H7 (cell line): Measurements from ENCODE around the gene ACSM6. TPM values are rescaled to one million over a fixed set of nuclear protein-coding genes. Genes with fewer than 3 reads are reported as not detected.

Experiments
- DNase-seq: peaks from one replicate; pipeline ENCODE4 v3.0.0; 2012
- H3K27me3 ChIP-seq: 2 replicates; pipeline ENCODE4 v1.6.0; 2011; ENCODE audit warnings: mild to moderate bottlenecking, low read length; ENCODE audit not compliant: control insufficient read depth, insufficient read depth
- H3K36me3 ChIP-seq: replicated peaks from 2 replicates; pipeline ENCODE4 v1.5.1; 2011; ENCODE audit warnings: low read length; ENCODE audit not compliant: control insufficient read depth, insufficient read depth
- H3K4me3 ChIP-seq: 2 replicates; pipeline ENCODE4 v1.5.1; 2011; ENCODE audit warnings: low read depth, mild to moderate bottlenecking, control low read depth, low read length, moderate library complexity; ENCODE audit not compliant: insufficient read depth
- total RNA-seq: library from RNA; depleted of rRNA; stranded (reverse); fragments of >200 nt; shearing (Covaris generic); gene quantifications from 2 replicates; pipeline ENCODE4 v1.2.3, GENCODE V29; 2014

ACSM6 gene
- total RNA-seq, 1 experiment from 2014 or later: not detected

GRCh38 chr10:95246582-95247051 lies 52.6 kb downstream of the ACSM6 start:
- DNase-seq: peak; percentile 78
- no peak overlapping the region for H3K4me3 ChIP-seq
- H3K36me3 ChIP-seq: peaks cover 24% of the 10 kb centered on the region
- H3K27me3 ChIP-seq: no peaks in the 10 kb centered on the region

GRCh38 chr10:95247200-95247880 lies 53.3 kb downstream of the ACSM6 start:
- DNase-seq: no peak
- Histone ChIP-seq H3K4me3 (no peak overlapping the region), H3K27me3 (no peaks in the 10 kb centered on the region), H3K36me3 (peaks cover 21% of the 10 kb centered on the region)

- H3K4me3 ChIP-seq: no peak overlapping the region
- no peak for DNase-seq
- H3K27me3 ChIP-seq: no peaks in the 10 kb centered on the region
- peaks cover 21% of the 10 kb centered on the region for H3K36me3 ChIP-seq
Observed at GRCh38 chr10:95247881-95248583, 54.0 kb downstream of the ACSM6 start.

GRCh38 chr10:95248989-95249388 lies 55.0 kb downstream of the ACSM6 start:
- no peak for DNase-seq
- peaks cover 21% of the 10 kb centered on the region for H3K36me3 ChIP-seq
- no peak overlapping the region for H3K4me3 ChIP-seq
- no peaks in the 10 kb centered on the region for H3K27me3 ChIP-seq

GRCh38 chr10:95249467-95249866 lies 55.4 kb downstream of the ACSM6 start:
- H3K27me3 ChIP-seq: no peaks in the 10 kb centered on the region
- H3K4me3 ChIP-seq: no peak overlapping the region
- H3K36me3 ChIP-seq: peaks cover 20% of the 10 kb centered on the region
- DNase-seq: no peak

- Histone ChIP-seq H3K36me3 (peaks cover 13% of the 10 kb centered on the region), H3K4me3 (no peak overlapping the region), H3K27me3 (no peaks in the 10 kb centered on the region)
- no peak for DNase-seq
Observed at GRCh38 chr10:95250856-95251255, 56.8 kb downstream of the ACSM6 start.

GRCh38 chr10:95253007-95253406 lies 59.0 kb downstream of the ACSM6 start:
- DNase-seq: no peak
- Histone ChIP-seq H3K4me3 (no peak overlapping the region), H3K27me3 (no peaks in the 10 kb centered on the region), H3K36me3 (peaks cover 4% of the 10 kb centered on the region)

GRCh38 chr10:95253686-95254085 lies 59.6 kb downstream of the ACSM6 start:
- DNase-seq: no peak
- H3K27me3 ChIP-seq: no peaks in the 10 kb centered on the region
- peaks cover 3% of the 10 kb centered on the region for H3K36me3 ChIP-seq
- H3K4me3 ChIP-seq: no peak overlapping the region

- no peak overlapping the region for H3K4me3 ChIP-seq
- H3K36me3 ChIP-seq: peaks cover 4% of the 10 kb centered on the region
- no peak for DNase-seq
Observed at GRCh38 chr10:95254629-95255028, 60.6 kb downstream of the ACSM6 start.

GRCh38 chr10:95256268-95256667 lies 62.2 kb downstream of the ACSM6 start:
- peaks cover 11% of the 10 kb centered on the region for H3K36me3 ChIP-seq
- H3K27me3 ChIP-seq: no peaks in the 10 kb centered on the region
- no peak overlapping the region for H3K4me3 ChIP-seq
- DNase-seq: no peak

More at GRCh38 chr10:95254629-95255028, 60.6 kb downstream of the ACSM6 start:
- H3K27me3 ChIP-seq: no peaks in the 10 kb centered on the region

GRCh38 chr10:95257849-95258248 lies 63.8 kb downstream of the ACSM6 start:
- Histone ChIP-seq H3K4me3 (no peak overlapping the region), H3K36me3 (peaks cover 11% of the 10 kb centered on the region), H3K27me3 (no peaks in the 10 kb centered on the region)
- DNase-seq: no peak

- no peak for DNase-seq
- Histone ChIP-seq H3K36me3 (peaks cover 18% of the 10 kb centered on the region), H3K4me3 (no peak overlapping the region), H3K27me3 (no peaks in the 10 kb centered on the region)
Observed at GRCh38 chr10:95260397-95260881, 66.4 kb downstream of the ACSM6 start.

GRCh38 chr10:95260909-95261552 lies 67.0 kb downstream of the ACSM6 start:
- Histone ChIP-seq H3K4me3 (no peak overlapping the region), H3K36me3 (peaks cover 18% of the 10 kb centered on the region), H3K27me3 (no peaks in the 10 kb centered on the region)
- no peak for DNase-seq

GRCh38 chr10:95261926-95262325 lies 67.9 kb downstream of the ACSM6 start:
- H3K27me3 ChIP-seq: no peaks in the 10 kb centered on the region
- DNase-seq: no peak
- H3K4me3 ChIP-seq: no peak overlapping the region
- H3K36me3 ChIP-seq: peaks cover 18% of the 10 kb centered on the region
